Osteoblast (primary cell): ENCODE data around the gene U2AF1. TPM values are rescaled to one million over a fixed set of nuclear protein-coding genes. Genes with fewer than 3 reads are reported as not detected.
"Not testable (repeated sequence)": the region's sequence is repeated elsewhere in the genome, so short reads cannot be mapped to it uniquely, and the experiment has no call there.

Source experiments
- DNase-seq: peaks from one replicate; pipeline ENCODE4 v3.0.0; 2011; ENCODE audit warnings: low spot score, mixed read lengths; ENCODE audit not compliant: insufficient read length; ENCODE audit errors: missing footprints
- H2AFZ ChIP-seq: 2 replicates; pipeline ENCODE4 v1.6.0; 2011; ENCODE audit warnings: mild to moderate bottlenecking, low read length
- H3K27ac ChIP-seq: 2 replicates; pipeline ENCODE4 v1.5.1; 2011; ENCODE audit warnings: mild to moderate bottlenecking, low read depth, low read length, moderate library complexity
- H3K27me3 ChIP-seq: 2 replicates; pipeline ENCODE4 v1.6.0; 2012; ENCODE audit warnings: mild to moderate bottlenecking, control low read depth, inconsistent platforms, low read length, moderate library complexity; ENCODE audit not compliant: insufficient read depth
- H3K36me3 ChIP-seq: 2 replicates; pipeline ENCODE4 v1.5.1; 2011; ENCODE audit warnings: mild to moderate bottlenecking, low read length, control low read depth, moderate library complexity; ENCODE audit not compliant: insufficient read depth
- H3K4me1 ChIP-seq: 2 replicates; pipeline ENCODE4 v1.5.1; 2011; ENCODE audit warnings: mild to moderate bottlenecking, low read length, control low read depth, moderate library complexity; ENCODE audit not compliant: insufficient read depth
- H3K4me2 ChIP-seq: 2 replicates; pipeline ENCODE4 v1.6.0; 2011; ENCODE audit warnings: mild to moderate bottlenecking, low read length; ENCODE audit not compliant: insufficient read depth
- H3K4me3 ChIP-seq: fragments of 200-600 bp; sonication (generic); 3 replicates; pipeline ENCODE4 v1.5.1; 2012; ENCODE audit warnings: mild to moderate bottlenecking, low read length, inconsistent platforms; ENCODE audit not compliant: insufficient read depth
- H3K79me2 ChIP-seq: 2 replicates; pipeline ENCODE4 v1.6.0; 2012; ENCODE audit warnings: mild to moderate bottlenecking, low read length, control low read depth, inconsistent platforms; ENCODE audit not compliant: insufficient read depth
- H3K9me3 ChIP-seq: 2 replicates; pipeline ENCODE4 v1.5.1; 2011; ENCODE audit warnings: low read depth, low read length, control low read depth
- H4K20me1 ChIP-seq: 2 replicates; pipeline ENCODE4 v1.6.0; 2012; ENCODE audit warnings: mild to moderate bottlenecking, low read length, control low read depth; ENCODE audit not compliant: insufficient read depth
- total RNA-seq: library from RNA; depleted of rRNA; stranded (reverse); fragments of >200 nt; gene quantifications from 2 replicates; pipeline ENCODE4 v1.2.3, GENCODE V29; 2012

Gene U2AF1, protein sequence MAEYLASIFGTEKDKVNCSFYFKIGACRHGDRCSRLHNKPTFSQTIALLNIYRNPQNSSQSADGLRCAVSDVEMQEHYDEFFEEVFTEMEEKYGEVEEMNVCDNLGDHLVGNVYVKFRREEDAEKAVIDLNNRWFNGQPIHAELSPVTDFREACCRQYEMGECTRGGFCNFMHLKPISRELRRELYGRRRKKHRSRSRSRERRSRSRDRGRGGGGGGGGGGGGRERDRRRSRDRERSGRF
- total RNA-seq: 18.3 and 26.4 TPM in 2 replicates

DNA sequence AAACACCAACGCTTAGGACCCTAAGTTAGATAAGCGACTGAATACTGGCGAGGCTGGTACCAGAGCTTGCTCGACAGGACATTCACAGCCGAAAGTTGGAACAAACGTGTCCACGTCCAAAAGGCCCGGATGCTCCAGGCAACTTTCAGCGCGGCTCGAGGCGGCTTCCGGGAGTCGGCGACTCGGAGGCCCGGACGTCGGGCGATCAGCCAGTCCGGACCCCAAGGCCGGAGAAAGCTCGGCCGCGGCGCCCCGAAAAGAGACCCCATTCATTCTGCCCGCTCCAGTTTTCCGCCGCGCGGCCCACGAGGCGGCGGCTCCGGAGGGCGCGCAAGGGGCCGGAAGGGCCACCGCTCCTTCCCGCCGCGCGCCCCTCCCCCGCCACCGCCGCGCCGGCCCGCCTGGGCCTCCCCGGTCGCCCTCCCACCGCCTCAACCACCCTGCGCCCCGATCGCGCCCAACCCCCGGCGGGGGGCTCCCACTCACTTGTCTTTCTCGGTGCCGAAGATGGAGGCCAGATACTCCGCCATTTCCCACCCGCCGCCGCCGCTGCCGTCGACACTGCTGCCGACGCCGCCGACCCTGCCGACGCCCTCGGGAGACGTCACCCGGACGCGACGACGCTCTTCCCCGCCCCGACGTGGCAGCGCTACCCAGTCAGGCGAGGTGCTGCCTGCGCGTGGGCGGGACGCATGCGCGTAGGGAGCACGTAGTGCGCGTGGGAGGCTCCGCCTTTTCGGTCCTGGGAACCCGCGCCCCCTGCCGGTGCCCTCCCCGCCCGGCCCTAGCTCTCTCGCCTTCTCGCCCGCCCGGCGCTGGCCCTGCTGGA, at the start of gene U2AF1:
Gene U2AF1 (minus strand): TSS at position 606 of the 829 bp plus-strand sequence. CDS start 76 bp downstream, at position 530.
- not testable (repeated sequence) for H3K9me3 ChIP-seq
- H3K4me3 ChIP-seq: peak within 1 kb of the TSS; percentile 64
- peak; percentile 0 for DNase-seq

DNA sequence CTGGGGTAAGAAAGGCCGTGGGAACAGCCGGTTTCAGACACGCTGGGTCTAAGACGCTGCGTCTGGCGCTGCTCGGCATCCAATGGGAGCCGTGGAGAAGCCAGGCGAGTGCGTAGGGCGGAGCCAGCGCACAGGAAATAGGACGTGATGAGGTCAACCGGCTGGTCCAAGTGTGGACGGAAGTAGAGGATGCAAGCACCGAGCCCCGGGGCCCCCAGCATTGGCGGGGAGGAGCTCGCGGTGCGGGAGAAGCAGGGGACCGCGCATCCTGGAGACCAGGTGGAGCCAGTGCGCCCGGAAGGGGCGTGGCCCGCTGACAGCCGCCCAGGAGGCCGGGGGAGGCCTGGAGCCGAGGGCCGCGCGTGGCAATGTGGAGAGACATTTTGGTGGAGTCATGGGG, 46.2 kb upstream of the U2AF1 start:
- not testable (repeated sequence) for H3K9me3 ChIP-seq, H2AFZ ChIP-seq, H3K36me3 ChIP-seq, H3K27ac ChIP-seq, H3K4me2 ChIP-seq, H3K4me3 ChIP-seq, H3K27me3 ChIP-seq, H3K79me2 ChIP-seq, DNase-seq, H3K4me1 ChIP-seq, H4K20me1 ChIP-seq

More for the DNA sequence above, at the start of gene U2AF1:
- H3K79me2 ChIP-seq, H2AFZ ChIP-seq, H4K20me1 ChIP-seq, H3K4me1 ChIP-seq, H3K27me3 ChIP-seq, H3K36me3 ChIP-seq, H3K4me2 ChIP-seq: not testable (repeated sequence)
- peak within 1 kb of the TSS; percentile 56 for H3K27ac ChIP-seq

DNA sequence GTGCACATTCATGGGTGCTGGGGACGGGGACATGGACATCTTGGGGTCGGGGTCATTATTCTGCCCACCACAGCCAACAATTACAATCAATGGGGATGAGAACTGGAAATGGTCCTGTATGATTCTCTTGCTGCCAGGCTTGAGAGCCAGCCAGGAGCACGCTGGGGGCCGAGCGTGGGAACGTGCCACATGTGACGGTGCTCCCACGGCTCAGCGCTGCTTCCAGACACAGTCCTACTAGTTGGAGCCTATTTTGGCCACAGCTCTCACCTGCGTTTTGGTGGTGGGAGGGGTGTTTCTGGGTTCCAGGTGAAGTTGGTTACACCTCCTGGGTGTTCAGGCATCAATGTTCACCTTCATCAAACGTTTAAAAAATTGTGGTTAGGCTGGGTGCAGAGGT, 42.0 kb upstream of the U2AF1 start:
- H4K20me1 ChIP-seq, H3K4me3 ChIP-seq, DNase-seq, H3K27ac ChIP-seq, H3K4me1 ChIP-seq, H3K79me2 ChIP-seq, H3K36me3 ChIP-seq, H3K4me2 ChIP-seq, H2AFZ ChIP-seq, H3K27me3 ChIP-seq, H3K9me3 ChIP-seq: not testable (repeated sequence)

DNA sequence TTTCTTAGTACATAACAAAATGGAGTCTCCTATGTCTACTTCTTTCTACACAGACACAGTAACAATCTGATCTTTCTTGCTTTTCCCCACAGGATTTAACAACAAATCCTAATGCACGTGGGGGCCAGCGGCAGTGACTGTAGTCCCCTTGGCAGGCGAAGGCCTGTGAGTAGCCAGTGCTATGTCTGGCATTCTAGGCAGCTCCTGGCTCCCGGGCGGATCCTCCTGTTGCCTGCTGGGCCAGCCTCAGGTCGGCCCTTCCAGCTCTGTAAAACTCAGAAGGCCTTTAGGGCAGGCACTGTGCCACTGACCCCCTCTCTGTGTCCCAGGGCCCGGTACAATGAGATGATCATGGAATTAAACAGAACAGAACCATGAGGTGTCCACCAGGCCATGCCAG, 40.6 kb upstream of the U2AF1 start:
- not testable (repeated sequence) for H3K9me3 ChIP-seq, H2AFZ ChIP-seq, H3K79me2 ChIP-seq, DNase-seq, H3K4me1 ChIP-seq, H3K4me2 ChIP-seq, H3K27ac ChIP-seq, H4K20me1 ChIP-seq, H3K36me3 ChIP-seq, H3K4me3 ChIP-seq, H3K27me3 ChIP-seq

DNA sequence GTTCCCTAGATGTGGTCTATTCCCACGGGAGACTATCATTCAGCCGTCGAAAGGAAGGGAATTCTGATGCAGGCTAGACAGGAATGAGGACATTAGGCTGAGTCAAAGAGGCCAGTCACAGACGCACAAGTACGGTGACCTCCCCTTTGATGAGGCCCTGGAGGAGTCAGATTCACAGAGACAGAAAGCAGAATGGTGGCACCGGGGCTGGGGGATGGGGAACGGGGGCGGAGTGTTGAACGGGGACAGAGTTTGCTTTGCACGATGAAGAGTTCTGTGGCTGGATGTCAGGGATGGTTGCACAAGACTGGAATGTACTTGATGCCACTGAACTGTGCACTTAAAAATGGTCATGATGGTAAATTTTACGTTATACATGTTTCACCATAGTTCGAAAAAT, 39.3 kb upstream of the U2AF1 start:
- not testable (repeated sequence) for H3K4me1 ChIP-seq

DNA sequence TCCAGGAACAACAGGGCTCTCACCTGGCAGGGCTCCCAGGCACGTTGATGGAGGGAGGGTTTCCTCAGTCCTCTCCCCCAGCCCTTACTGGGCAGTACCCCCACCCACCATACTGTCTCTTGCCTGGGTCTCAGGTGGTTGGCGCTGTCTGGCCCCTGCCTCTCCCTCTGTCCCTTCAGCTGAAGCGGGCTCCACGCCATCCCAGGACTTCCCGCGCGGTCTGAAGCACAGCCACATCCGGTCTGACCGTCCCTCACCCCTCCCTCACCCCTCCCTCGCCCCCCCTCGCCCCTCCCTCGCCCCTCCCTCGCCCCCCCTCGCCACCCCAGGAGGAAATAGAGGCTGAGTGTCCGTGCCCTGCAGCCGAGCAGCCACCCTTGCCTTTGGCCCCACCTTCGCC, 34.0 kb upstream of the U2AF1 start:
- H3K36me3 ChIP-seq, H4K20me1 ChIP-seq, H3K4me3 ChIP-seq, H3K27ac ChIP-seq, H3K9me3 ChIP-seq, H3K79me2 ChIP-seq, H3K4me2 ChIP-seq, H3K27me3 ChIP-seq, H2AFZ ChIP-seq, DNase-seq, H3K4me1 ChIP-seq: not testable (repeated sequence)

More for the DNA sequence above, 39.3 kb upstream of the U2AF1 start:
- not testable (repeated sequence) for H3K36me3 ChIP-seq, H4K20me1 ChIP-seq, H3K4me3 ChIP-seq, H3K4me2 ChIP-seq, H3K27me3 ChIP-seq, H3K79me2 ChIP-seq, H3K9me3 ChIP-seq, H3K27ac ChIP-seq, H2AFZ ChIP-seq, DNase-seq

DNA sequence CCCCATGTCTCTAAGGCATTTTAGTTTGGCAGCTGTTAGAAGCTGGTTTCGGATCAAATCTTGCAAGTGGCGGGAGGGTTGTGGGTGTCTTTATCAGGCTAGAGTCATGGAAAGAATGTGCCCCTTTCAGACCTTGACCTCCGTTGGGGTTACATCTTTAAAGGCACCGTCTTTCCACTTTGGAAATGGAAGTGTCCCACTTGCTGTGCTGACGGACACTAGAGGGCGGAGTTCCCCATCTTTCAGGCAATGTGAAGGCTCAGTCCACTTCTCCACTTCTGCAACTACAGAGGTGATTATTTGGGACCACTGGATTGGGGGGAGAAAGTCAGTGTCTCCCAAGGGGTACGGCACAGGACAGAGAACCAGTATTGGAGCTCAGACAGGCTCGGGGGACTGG, 31.6 kb upstream of the U2AF1 start:
- H3K79me2 ChIP-seq, H3K9me3 ChIP-seq, H4K20me1 ChIP-seq, H3K4me3 ChIP-seq, H2AFZ ChIP-seq, H3K36me3 ChIP-seq, H3K27ac ChIP-seq, H3K27me3 ChIP-seq, H3K4me2 ChIP-seq, H3K4me1 ChIP-seq, DNase-seq: not testable (repeated sequence)

DNA sequence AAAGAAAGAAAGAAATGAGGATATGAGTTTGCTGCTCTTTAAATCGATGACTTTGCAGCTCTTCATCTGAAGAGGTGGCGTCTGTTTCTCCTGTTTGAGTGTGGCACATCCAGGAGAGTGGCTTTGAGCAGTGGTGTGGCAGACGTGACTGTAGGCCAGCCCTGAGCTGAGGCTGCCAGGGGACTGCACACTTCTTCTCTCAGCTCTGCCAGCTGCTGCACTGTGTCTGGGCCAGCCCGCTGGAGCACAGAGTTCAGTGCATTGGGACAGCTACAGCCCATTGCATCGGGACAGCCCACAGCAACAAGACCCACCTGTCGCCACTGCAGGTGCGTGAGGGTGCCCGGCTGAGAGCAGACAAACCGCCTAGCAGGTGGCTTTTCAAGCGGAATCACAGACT, 27.1 kb upstream of the U2AF1 start:
- H2AFZ ChIP-seq, H3K79me2 ChIP-seq, DNase-seq, H3K4me3 ChIP-seq, H4K20me1 ChIP-seq, H3K36me3 ChIP-seq, H3K4me2 ChIP-seq, H3K9me3 ChIP-seq, H3K27me3 ChIP-seq, H3K4me1 ChIP-seq, H3K27ac ChIP-seq: not testable (repeated sequence)

DNA sequence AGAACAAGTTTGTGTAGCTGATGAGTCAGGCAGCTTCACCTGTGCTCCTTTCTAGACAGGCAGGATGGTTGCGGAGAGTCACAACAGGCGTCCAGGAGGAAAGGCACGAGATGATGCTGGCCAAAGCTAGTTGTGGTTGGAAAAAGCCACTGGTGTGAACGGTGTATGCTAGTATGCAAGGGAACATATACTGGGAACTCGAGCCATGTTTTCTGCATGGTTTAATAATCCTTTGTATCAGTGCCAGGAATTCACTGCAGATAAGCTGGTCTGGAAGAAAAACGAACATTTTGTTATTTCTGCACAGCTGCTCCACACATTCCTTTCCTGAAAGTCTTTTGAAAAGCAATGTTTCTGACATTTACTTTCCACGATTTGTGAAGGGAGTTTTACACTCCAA, 22.7 kb upstream of the U2AF1 start:
- not testable (repeated sequence) for H3K27ac ChIP-seq, H3K79me2 ChIP-seq, H3K36me3 ChIP-seq, H3K4me3 ChIP-seq, H3K27me3 ChIP-seq, H3K9me3 ChIP-seq, DNase-seq, H4K20me1 ChIP-seq, H3K4me1 ChIP-seq, H3K4me2 ChIP-seq, H2AFZ ChIP-seq
